Measurements from ENCODE around the gene RTN4RL1. TPM values are rescaled to one million over a fixed set of nuclear protein-coding genes. Genes with fewer than 3 reads are reported as not detected.

The RTN4RL1 gene
- total RNA-seq, 1 donor from 2014 or later: not detected

DNA sequence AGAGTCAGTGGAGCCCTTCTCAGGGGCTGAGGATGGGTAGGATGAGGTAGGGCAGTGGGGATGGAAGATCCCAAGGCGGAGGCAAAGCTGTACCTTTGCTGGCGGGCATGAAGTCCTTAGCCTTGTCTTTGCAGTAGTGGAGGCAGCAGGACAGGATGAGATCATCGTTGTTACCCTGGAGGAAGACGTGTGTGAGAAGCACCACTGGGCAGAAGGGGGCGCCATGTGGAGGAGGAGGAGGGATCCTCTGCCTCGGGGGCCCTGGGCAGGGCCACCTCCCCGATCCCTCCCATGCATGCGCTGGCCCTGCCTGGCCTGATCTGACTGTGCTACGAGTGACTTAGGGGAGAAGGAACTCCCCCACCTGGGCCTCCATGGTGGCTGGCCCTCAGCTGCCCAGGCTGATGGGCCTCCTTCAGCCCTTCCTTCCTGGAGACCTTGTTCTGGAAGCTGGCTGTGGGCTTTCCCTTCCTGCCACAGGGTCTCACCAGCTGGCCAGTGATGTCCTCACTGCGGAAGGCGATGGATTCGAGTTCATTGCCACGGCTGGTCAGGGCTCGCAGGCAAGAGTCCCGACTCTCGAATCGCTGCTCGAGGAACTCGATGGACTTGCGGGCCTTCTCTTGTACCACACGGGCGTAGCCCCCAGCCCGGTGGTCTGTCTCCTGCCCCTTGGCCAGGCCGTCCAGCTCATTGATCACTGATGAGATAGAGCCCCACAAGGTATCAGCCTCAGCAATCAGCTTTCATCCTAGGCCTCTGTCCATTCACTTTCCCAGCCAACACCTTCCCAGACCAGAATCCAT lies 40.0 kb upstream of the RTN4RL1 start:
- Histone ChIP-seq H3K4me3 (ENCODE audit: low read depth, low read length) (no peak overlapping the region), H3K27me3 (ENCODE audit: control insufficient read depth, insufficient read depth, low read length) (no peaks in the 10 kb centered on the region), H3K36me3 (ENCODE audit: control insufficient read depth, insufficient read depth, low read length) (peaks cover 3% of the 10 kb centered on the region)
- TF ChIP-seq, protein P1, sequence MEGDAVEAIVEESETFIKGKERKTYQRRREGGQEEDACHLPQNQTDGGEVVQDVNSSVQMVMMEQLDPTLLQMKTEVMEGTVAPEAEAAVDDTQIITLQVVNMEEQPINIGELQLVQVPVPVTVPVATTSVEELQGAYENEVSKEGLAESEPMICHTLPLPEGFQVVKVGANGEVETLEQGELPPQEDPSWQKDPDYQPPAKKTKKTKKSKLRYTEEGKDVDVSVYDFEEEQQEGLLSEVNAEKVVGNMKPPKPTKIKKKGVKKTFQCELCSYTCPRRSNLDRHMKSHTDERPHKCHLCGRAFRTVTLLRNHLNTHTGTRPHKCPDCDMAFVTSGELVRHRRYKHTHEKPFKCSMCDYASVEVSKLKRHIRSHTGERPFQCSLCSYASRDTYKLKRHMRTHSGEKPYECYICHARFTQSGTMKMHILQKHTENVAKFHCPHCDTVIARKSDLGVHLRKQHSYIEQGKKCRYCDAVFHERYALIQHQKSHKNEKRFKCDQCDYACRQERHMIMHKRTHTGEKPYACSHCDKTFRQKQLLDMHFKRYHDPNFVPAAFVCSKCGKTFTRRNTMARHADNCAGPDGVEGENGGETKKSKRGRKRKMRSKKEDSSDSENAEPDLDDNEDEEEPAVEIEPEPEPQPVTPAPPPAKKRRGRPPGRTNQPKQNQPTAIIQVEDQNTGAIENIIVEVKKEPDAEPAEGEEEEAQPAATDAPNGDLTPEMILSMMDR (IDR thresholded peaks at IDR 0.05; ENCODE audit: insufficient read depth, low read length, poor library complexity, severe bottlenecking): peak; percentile 35
- no peak for DNase-seq (ENCODE audit: low read depth)

DNA sequence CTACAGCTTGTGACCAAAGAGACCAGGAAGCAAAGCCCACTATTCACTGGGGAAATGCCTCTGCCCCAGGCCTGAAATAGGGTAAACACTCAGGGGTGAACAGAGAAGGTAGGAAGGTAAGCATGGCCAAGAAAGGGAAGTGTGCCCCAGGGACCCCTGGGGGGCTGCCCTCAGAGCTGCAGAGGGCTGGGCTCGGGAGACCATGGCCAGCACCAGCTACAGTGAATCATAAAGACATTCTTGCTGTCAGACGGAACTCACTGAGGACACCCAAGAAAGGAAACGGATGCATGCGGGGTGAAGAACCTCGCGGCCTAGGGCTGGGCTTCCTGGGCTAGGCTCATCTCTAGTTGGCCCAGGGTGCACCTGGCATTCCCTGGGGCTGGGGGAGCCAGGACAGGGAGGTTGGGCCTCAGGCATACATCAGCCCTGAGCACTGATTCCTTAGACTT lies 39.4 kb upstream of the RTN4RL1 start:
- Histone ChIP-seq H3K36me3 (ENCODE audit: control insufficient read depth, insufficient read depth, low read length) (peaks cover 3% of the 10 kb centered on the region), H3K4me3 (ENCODE audit: low read depth, low read length) (no peak overlapping the region), H3K27me3 (ENCODE audit: control insufficient read depth, insufficient read depth, low read length) (no peaks in the 10 kb centered on the region)
- TF ChIP-seq, protein P1 (IDR thresholded peaks at IDR 0.05; ENCODE audit: insufficient read depth, low read length, poor library complexity, severe bottlenecking): no peak
- DNase-seq (ENCODE audit: low read depth): no peak

DNA sequence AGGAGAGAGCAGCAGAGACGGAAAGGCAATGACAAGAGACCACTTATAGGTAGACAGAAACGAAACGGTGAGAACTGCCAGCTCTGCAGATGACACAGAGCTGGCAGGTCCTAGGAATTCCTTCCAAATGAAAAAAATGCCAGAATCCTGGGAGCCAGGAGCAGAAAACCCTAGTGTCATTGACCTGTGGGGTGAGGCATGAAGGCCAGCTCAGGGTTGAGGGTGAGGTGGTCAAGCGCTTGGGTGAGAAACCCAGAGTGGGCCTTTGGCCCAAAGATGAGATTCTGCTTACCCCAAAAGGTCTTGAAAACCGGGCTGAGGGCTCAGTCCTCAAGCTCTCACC lies 39.0 kb upstream of the RTN4RL1 start:
- H3K36me3 ChIP-seq (ENCODE audit: control insufficient read depth, insufficient read depth, low read length): peaks cover 3% of the 10 kb centered on the region
- no peak for DNase-seq (ENCODE audit: low read depth)
- TF ChIP-seq, protein P1 (IDR thresholded peaks at IDR 0.05; ENCODE audit: insufficient read depth, low read length, poor library complexity, severe bottlenecking): no peak

DNA sequence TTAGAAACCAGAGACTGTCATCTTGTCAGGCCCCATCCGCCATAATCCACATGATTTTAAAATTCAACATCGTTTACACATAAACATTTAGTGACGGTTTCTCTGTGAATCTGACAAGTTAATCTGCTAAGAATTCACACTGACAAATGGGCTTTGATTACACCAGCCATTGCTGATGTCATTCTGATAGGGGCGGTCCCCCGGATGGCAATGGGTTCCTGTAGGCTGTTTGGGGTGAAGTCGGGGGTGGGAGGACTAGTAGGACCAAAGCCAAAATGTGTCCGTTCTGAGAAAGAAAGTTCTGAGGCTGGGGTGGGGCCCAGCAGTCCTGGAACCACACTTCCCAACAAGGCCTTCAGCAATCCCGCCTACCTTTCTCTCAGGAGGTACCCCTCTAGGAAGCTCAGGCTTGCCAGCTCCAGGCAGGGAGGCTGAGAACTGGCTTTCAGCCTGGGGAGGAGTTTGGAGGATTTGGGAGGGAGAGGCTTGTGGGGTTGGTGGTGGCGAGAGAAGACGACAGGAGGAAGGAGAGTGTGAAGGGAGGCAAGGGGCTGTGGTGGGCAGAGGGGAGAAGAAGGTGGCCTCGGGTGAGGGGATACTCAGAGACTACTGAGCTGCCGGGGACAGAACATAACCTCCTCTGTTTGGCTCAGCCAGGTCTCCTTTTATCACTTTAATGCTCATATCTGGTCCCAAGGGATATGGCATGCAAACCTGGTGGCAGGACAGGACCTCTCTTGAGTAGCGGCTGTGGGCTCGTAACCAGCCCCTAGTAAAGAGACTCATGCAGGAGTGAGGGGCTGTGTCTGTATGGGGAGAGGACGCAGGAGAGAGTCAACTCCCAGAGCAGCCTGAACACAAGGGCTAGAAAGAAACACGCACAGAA lies 38.4 kb upstream of the RTN4RL1 start:
- peaks cover 3% of the 10 kb centered on the region for H3K36me3 ChIP-seq (ENCODE audit: control insufficient read depth, insufficient read depth, low read length)
- TF ChIP-seq, protein P1 (IDR thresholded peaks at IDR 0.05; ENCODE audit: insufficient read depth, low read length, poor library complexity, severe bottlenecking): no peak
- H3K4me3 ChIP-seq (ENCODE audit: low read depth, low read length): no peak overlapping the region
- H3K27me3 ChIP-seq (ENCODE audit: control insufficient read depth, insufficient read depth, low read length): peaks cover 2% of the 10 kb centered on the region
- DNase-seq (ENCODE audit: low read depth): no peak

More for the DNA sequence above, 39.0 kb upstream of the RTN4RL1 start:
- Histone ChIP-seq H3K27me3 (ENCODE audit: control insufficient read depth, insufficient read depth, low read length) (no peaks in the 10 kb centered on the region), H3K4me3 (ENCODE audit: low read depth, low read length) (no peak overlapping the region)

DNA sequence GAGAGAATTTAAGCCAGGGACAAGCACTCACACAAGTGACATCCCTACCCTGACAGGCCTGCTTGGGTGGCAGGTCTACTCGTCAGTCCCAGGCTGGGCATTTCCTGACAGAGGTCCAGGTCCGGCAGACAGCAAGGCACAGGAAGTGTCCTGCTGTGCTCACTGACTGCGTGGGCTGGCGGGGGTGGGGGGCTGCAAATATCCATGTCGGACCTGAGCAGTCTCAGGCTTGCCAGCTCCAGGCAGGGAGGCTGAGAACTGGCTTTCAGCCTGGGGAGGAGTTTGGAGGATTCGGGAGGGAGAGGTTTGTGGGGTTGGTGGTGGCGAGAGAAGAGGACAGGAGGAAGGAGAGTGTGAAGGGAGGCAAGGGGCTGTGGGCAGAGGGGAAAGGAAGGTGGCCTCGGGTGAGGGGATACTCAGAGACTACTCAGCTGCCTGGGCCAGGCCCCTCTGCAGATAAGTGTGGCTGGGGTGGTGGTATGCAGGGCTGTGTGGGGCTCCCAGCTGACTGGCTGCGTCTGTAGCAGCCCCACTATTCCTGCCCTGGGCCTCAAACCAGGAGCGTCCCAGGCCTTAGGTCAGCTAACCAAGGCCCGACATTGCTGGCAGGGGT lies 37.5 kb upstream of the RTN4RL1 start:
- no peak overlapping the region for H3K4me3 ChIP-seq (ENCODE audit: low read depth, low read length)
- TF ChIP-seq, protein P1 (IDR thresholded peaks at IDR 0.05; ENCODE audit: insufficient read depth, low read length, poor library complexity, severe bottlenecking): no peak
- H3K36me3 ChIP-seq (ENCODE audit: control insufficient read depth, insufficient read depth, low read length): peaks cover 3% of the 10 kb centered on the region
- no peak for DNase-seq (ENCODE audit: low read depth)
- peaks cover 10% of the 10 kb centered on the region for H3K27me3 ChIP-seq (ENCODE audit: control insufficient read depth, insufficient read depth, low read length)
